LNCaP clone FGC (cell line): ENCODE measurements around the gene LRRC4B.

Source experiments
- DNase-seq: peaks from one replicate; pipeline ENCODE4 v3.0.0-alpha.2; 2011; ENCODE audit warnings: low read depth
- H3K4me3 ChIP-seq: 2 replicates; pipeline ENCODE4 v1.5.1; 2011; ENCODE audit warnings: mild to moderate bottlenecking, low read depth, low read length, control low read depth
- CTCF ChIP-seq: IDR thresholded peaks from 2 replicates; pipeline ENCODE4 v1.5.1; 2012; ENCODE audit warnings: mild to moderate bottlenecking; ENCODE audit not compliant: control insufficient read depth, insufficient read depth; ENCODE audit errors: extremely low read depth

The LRRC4B gene

GRCh38 chr19:50486823-50487515 lies 81.3 kb downstream of the LRRC4B start:
- peak; percentile 27; the same call in 1 of the 2 replicates for TF ChIP-seq CTCF
- H3K4me3 ChIP-seq = no peak overlapping the region
- DNase-seq = no peak

- H3K4me3 ChIP-seq = no peak overlapping the region
- no peak for DNase-seq
- no peak for TF ChIP-seq CTCF
These were observed 82.8 kb downstream of the LRRC4B start for GRCh38 chr19:50485284-50485955.

- H3K4me3 ChIP-seq = no peak overlapping the region
- DNase-seq = no peak
- no peak for TF ChIP-seq CTCF
These were observed 85.3 kb downstream of the LRRC4B start for GRCh38 chr19:50482916-50483315.

- no peak for DNase-seq
- TF ChIP-seq CTCF = no peak
- no peak overlapping the region for H3K4me3 ChIP-seq
These were observed 85.9 kb downstream of the LRRC4B start for GRCh38 chr19:50482271-50482855.

GRCh38 chr19:50481351-50482149 lies 86.7 kb downstream of the LRRC4B start:
- H3K4me3 ChIP-seq = no peak overlapping the region
- DNase-seq = no peak
- no peak for TF ChIP-seq CTCF

GRCh38 chr19:50480281-50481111 lies 87.7 kb downstream of the LRRC4B start:
- H3K4me3 ChIP-seq = no peak overlapping the region
- no peak for TF ChIP-seq CTCF
- DNase-seq = no peak
